ENCODE results near the gene CHID1. TPM values are rescaled to one million over a fixed set of nuclear protein-coding genes. Genes with fewer than 3 reads are reported as not detected.

The CHID1 gene
- total and polyA plus RNA-seq, 2 donors (not counting 1 experiment from before 2014, with no cell fraction given): 54.3 to 68.4 TPM

- no peak overlapping the region for H3K9ac ChIP-seq (ENCODE audit: insufficient read depth, low read length)
These were observed 70.6 kb downstream of the CHID1 start for GRCh38 chr11:839875-840617.

GRCh38 chr11:839280-839623 lies 71.4 kb downstream of the CHID1 start:
- Histone ChIP-seq H3K79me2 (ENCODE audit: control insufficient read depth, insufficient read depth, low read length) (peaks cover 75% of the 10 kb centered on the region), H3K27ac (ENCODE audit: insufficient read depth, low read length) (peak overlapping the region; percentile 28), H4K20me1 (ENCODE audit: control insufficient read depth, extremely low read depth, insufficient read depth, low read length) (peaks cover 5% of the 10 kb centered on the region), H3K9ac (ENCODE audit: insufficient read depth, low read length) (no peak overlapping the region), H3K4me3 (replicated peaks in 1 of 4; ENCODE audit: control extremely low read depth in 1 of 4, insufficient read depth in 1 of 4, low read depth in 3 of 4, low read length in 4 of 4) (no peak overlapping the region), H3K36me3 (ENCODE audit: control insufficient read depth, insufficient read depth, low read length) (peaks cover 45% of the 10 kb centered on the region), H3K4me2 (ENCODE audit: extremely low read depth, insufficient read depth, low read length) (no peak overlapping the region), H3K4me1 (ENCODE audit: control insufficient read depth, extremely low read depth, insufficient read depth, low read length) (peaks cover 23% of the 10 kb centered on the region), H2AFZ (ENCODE audit: low read length) (no peak overlapping the region), H3K27me3 (ENCODE audit: control insufficient read depth, insufficient read depth, low read length) (no peaks in the 10 kb centered on the region), H3K9me3 (ENCODE audit: control insufficient read depth, insufficient read depth, low read depth, low read length) (no peaks in the 10 kb centered on the region)
- TF ChIP-seq EZH2 (IDR thresholded peaks at IDR 0.05; ENCODE audit: low read length, missing control alignments): no peak
- DNase-seq (ENCODE audit: low read depth in 2 of 2): no peak

More at GRCh38 chr11:839875-840617, 70.6 kb downstream of the CHID1 start:
- H2AFZ ChIP-seq (ENCODE audit: low read length): no peak overlapping the region
- DNase-seq (ENCODE audit: low read depth in 2 of 2): no peak
- no peaks in the 10 kb centered on the region for H3K9me3 ChIP-seq (ENCODE audit: control insufficient read depth, insufficient read depth, low read depth, low read length)
- peaks cover 71% of the 10 kb centered on the region for H3K79me2 ChIP-seq (ENCODE audit: control insufficient read depth, insufficient read depth, low read length)
- TF ChIP-seq CTCF (conservative IDR thresholded peaks at IDR 0.05 in 1 of 2, IDR thresholded peaks at IDR 0.05 in 1 of 2; ENCODE audit: low read depth in 1 of 2, low read length in 2 of 2): peak; percentile 20 to 37
- TF ChIP-seq EZH2 (IDR thresholded peaks at IDR 0.05; ENCODE audit: low read length, missing control alignments): no peak
- H3K4me3 ChIP-seq (replicated peaks in 1 of 4; ENCODE audit: control extremely low read depth in 1 of 4, insufficient read depth in 1 of 4, low read depth in 3 of 4, low read length in 4 of 4): peak overlapping the region; percentile 85 to 96 (median 91)
- H3K36me3 ChIP-seq (ENCODE audit: control insufficient read depth, insufficient read depth, low read length): peaks cover 43% of the 10 kb centered on the region
- H4K20me1 ChIP-seq (ENCODE audit: control insufficient read depth, extremely low read depth, insufficient read depth, low read length): peaks cover 5% of the 10 kb centered on the region
- no peaks in the 10 kb centered on the region for H3K27me3 ChIP-seq (ENCODE audit: control insufficient read depth, insufficient read depth, low read length)
- H3K4me2 ChIP-seq (ENCODE audit: extremely low read depth, insufficient read depth, low read length): peak overlapping the region; percentile 99
- H3K27ac ChIP-seq (ENCODE audit: insufficient read depth, low read length): no peak overlapping the region
- peaks cover 21% of the 10 kb centered on the region for H3K4me1 ChIP-seq (ENCODE audit: control insufficient read depth, extremely low read depth, insufficient read depth, low read length)

- Histone ChIP-seq H2AFZ (ENCODE audit: low read length) (no peak overlapping the region), H4K20me1 (ENCODE audit: control insufficient read depth, extremely low read depth, insufficient read depth, low read length) (peaks cover 5% of the 10 kb centered on the region), H3K79me2 (ENCODE audit: control insufficient read depth, insufficient read depth, low read length) (peaks cover 78% of the 10 kb centered on the region), H3K9me3 (ENCODE audit: control insufficient read depth, insufficient read depth, low read depth, low read length) (no peaks in the 10 kb centered on the region), H3K4me3 (replicated peaks in 1 of 4; ENCODE audit: control extremely low read depth in 1 of 4, insufficient read depth in 1 of 4, low read depth in 3 of 4, low read length in 4 of 4) (no peak overlapping the region), H3K27ac (ENCODE audit: insufficient read depth, low read length) (peak overlapping the region; percentile 28), H3K4me2 (ENCODE audit: extremely low read depth, insufficient read depth, low read length) (no peak overlapping the region), H3K9ac (ENCODE audit: insufficient read depth, low read length) (no peak overlapping the region), H3K36me3 (ENCODE audit: control insufficient read depth, insufficient read depth, low read length) (peaks cover 45% of the 10 kb centered on the region), H3K27me3 (ENCODE audit: control insufficient read depth, insufficient read depth, low read length) (no peaks in the 10 kb centered on the region), H3K4me1 (ENCODE audit: control insufficient read depth, extremely low read depth, insufficient read depth, low read length) (peaks cover 26% of the 10 kb centered on the region)
- TF ChIP-seq CTCF (conservative IDR thresholded peaks at IDR 0.05 in 1 of 2, IDR thresholded peaks at IDR 0.05 in 1 of 2; ENCODE audit: low read depth in 1 of 2, low read length in 2 of 2) (peak in 1 of 2 donors; percentile 18), EZH2 (IDR thresholded peaks at IDR 0.05; ENCODE audit: low read length, missing control alignments) (no peak)
- DNase-seq (ENCODE audit: low read depth in 2 of 2): no peak
These were observed 72.0 kb downstream of the CHID1 start for GRCh38 chr11:838441-839279.
